Measurements from ENCODE around the gene ATN1.
A peak's percentile ranks its signal among the peaks of the same experiment; 100 is the strongest.

ATN1 gene

DNA sequence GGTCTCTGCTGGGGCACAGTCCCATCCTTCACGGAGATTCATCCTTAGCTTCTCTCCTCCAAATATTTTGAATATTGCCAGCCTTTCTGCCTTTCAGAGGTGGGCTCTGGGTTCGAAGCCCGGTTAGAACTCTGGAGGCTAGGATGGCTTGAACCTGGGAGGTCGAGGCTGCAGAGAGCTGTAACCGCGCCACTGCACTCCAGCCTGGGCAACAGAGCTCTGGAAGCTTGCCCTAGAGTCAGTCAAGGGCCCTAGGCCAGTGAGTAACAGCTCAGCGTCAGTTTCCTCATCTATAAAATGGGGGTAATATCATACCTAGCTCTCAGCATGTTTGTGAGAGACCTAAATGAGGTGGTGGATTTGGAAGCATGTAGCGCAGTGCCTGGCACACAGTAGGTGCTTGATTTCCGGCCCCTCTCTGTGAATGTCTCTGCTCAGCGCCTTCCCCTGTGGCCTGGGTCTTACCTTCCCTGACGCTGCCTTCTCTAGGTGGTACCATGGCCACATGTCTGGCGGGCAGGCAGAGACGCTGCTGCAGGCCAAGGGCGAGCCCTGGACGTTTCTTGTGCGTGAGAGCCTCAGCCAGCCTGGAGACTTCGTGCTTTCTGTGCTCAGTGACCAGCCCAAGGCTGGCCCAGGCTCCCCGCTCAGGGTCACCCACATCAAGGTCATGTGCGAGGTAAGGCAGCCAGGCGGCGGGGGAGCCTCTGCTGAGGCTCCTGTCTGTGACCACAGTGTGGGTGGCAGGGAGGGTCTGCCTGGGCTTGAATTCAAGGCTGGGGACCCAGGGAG lies 26.8 kb downstream of the ATN1 start:
- TF ChIP-seq, protein P1, sequence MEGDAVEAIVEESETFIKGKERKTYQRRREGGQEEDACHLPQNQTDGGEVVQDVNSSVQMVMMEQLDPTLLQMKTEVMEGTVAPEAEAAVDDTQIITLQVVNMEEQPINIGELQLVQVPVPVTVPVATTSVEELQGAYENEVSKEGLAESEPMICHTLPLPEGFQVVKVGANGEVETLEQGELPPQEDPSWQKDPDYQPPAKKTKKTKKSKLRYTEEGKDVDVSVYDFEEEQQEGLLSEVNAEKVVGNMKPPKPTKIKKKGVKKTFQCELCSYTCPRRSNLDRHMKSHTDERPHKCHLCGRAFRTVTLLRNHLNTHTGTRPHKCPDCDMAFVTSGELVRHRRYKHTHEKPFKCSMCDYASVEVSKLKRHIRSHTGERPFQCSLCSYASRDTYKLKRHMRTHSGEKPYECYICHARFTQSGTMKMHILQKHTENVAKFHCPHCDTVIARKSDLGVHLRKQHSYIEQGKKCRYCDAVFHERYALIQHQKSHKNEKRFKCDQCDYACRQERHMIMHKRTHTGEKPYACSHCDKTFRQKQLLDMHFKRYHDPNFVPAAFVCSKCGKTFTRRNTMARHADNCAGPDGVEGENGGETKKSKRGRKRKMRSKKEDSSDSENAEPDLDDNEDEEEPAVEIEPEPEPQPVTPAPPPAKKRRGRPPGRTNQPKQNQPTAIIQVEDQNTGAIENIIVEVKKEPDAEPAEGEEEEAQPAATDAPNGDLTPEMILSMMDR (IDR thresholded peaks at IDR 0.05), result no peak
- H3K4me3 ChIP-seq, result no peak overlapping the region
- peak overlapping the region in 1 of 2 donors; percentile 83 for H3K27ac ChIP-seq
- DNase-seq (ENCODE audit: low spot score), result no peak

DNA sequence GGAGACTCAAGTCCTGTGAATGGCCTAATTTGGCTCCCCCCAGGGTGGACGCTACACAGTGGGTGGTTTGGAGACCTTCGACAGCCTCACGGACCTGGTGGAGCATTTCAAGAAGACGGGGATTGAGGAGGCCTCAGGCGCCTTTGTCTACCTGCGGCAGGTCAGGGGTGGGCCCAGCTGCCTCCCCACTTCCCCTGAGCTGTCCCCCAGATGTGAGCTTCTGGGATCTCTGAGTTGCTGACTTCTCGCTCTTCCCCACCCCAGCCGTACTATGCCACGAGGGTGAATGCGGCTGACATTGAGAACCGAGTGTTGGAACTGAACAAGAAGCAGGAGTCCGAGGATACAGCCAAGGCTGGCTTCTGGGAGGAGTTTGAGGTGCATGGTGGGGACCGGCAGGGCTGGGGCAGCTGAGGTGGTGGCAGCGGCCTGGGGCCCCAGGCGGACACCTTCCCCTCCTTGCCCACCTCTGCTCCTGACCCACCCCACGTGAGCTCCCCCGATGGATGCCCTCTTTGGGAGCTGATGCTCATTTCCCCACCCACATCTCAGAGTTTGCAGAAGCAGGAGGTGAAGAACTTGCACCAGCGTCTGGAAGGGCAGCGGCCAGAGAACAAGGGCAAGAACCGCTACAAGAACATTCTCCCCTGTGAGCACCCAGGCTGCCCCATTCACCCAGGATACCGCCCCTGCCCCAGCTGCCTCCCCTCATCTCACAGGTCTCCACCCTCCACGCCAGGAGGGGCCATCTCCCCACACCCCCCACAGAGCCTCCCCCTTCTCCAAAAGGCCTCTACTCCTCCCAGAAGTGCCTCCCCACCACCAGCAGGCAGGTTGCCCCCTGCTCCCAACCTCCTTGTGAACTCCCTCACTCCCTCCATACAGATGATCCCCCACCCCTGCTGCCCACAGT lies 27.6 kb downstream of the ATN1 start:
- no peak for DNase-seq (ENCODE audit: low spot score)
- H3K4me3 ChIP-seq, result no peak overlapping the region
- TF ChIP-seq, protein P1 (IDR thresholded peaks at IDR 0.05), result no peak
- H3K27ac ChIP-seq, result no peak overlapping the region

DNA sequence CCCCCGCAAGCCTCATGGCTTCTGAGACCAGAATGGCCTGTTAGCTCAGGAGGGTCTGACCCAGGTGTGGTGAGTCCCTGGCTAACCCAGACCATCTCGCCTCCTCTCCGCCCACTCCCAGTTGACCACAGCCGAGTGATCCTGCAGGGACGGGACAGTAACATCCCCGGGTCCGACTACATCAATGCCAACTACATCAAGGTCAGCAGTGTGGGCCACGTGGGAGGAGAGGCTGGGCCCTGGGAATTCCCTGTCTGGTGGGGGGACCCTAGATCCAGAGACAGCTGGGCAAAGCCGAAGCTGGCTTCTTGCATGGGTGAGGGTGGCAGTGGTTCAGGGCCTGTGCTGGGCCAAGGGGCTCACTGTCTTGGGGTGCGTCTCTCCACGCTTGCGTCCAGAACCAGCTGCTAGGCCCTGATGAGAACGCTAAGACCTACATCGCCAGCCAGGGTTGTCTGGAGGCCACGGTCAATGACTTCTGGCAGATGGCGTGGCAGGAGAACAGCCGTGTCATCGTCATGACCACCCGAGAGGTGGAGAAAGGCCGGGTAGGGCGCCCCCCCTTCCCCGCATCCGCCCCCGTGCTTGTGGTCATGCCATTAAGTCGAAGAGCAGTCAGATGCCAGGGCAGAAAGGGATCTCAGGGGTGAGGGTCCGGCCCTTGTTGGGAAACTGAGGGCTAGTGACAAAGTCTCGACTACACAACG lies 28.4 kb downstream of the ATN1 start:
- TF ChIP-seq, protein P1 (IDR thresholded peaks at IDR 0.05), result no peak
- Histone ChIP-seq H3K4me3 (no peak overlapping the region), H3K27ac (no peak overlapping the region)
- no peak for DNase-seq (ENCODE audit: low spot score)

DNA sequence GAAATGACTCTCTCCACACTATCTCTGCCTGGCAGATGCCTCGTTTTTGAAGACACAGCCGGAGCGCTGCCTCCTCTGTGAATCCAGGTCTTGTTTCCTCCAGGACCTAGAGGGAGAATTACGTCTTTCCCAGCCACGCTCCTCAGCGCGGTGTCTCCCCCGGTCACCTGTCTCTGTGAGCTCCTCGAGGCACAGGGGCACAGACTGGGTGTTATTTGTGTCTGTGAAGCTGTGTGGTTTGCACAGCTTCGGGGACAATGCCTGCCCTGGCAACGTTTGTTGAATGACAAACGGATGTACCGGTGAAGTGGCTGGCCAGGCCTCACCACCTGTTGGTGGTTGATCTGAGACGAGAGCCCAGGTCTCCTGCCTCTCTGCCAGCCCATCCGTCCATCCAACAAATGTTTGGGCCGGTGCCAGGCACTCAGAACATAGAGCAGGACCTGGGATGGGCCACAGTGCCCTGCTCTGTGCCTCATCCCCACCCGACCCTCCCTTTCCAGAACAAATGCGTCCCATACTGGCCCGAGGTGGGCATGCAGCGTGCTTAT lies 29.5 kb downstream of the ATN1 start:
- TF ChIP-seq, protein P1 (IDR thresholded peaks at IDR 0.05), result no peak
- Histone ChIP-seq H3K4me3 (no peak overlapping the region), H3K27ac (no peak overlapping the region)
- no peak for DNase-seq (ENCODE audit: low spot score)

DNA sequence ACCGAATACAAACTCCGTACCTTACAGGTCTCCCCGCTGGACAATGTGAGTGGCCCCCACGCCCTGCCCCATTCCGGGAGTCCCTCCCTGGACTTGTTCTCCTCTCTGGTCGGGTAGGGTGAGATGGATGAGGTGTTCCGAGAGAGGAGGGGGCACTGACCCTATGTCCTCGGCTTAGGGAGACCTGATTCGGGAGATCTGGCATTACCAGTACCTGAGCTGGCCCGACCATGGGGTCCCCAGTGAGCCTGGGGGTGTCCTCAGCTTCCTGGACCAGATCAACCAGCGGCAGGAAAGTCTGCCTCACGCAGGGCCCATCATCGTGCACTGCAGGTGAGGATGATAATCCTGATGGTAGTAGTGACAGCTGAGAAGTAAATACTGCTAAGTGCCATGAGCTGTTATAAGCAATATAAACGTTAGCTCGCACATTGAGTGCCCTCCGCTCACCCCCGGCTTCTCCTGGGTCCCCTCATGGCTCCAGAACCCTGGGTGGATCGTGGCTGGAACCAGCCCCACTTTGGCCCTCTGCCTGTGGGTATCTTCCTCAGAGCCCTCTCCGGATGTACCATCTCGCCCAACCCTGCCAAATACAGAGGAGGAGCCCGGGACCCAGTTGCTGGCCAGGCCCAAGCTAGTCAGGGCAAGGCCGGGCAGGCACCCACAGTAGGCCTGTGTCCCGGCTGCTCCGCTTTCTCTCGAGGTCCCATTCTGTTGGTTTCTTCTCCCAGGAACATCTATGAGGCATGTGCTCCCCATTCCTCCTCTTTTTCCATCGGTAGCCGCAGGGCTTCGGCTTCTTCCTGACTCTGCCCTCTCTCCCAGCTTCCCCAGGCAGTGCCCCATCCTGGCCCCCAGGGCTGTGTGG lies 30.2 kb downstream of the ATN1 start:
- TF ChIP-seq, protein P1 (IDR thresholded peaks at IDR 0.05), result no peak
- H3K4me3 ChIP-seq, result no peak overlapping the region
- DNase-seq (ENCODE audit: low spot score), result no peak
- no peak overlapping the region for H3K27ac ChIP-seq

DNA sequence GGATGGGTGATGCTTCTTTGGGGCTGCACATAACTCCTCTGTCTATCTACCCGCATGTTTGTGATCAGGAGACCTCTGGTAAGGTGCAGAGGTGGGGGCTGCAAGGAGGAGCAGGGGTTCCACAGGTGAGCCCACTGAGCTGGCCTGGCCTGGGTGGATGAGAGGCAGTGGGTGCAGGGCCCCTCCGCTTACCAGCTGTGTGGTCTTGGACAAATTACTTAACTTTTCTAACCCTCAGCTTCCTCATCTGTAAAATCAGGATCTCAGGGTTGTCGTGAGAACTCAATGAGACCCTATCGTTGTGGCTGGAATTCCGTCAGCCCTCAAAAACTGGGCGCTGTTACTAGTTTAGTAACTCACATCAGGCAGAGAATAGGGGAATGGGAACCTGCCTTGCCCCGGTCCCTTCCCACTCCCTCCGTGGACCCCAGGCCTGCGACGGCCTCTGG lies 30.9 kb downstream of the ATN1 start:
- DNase-seq (ENCODE audit: low spot score), result peak; percentile 72
- TF ChIP-seq, protein P1 (IDR thresholded peaks at IDR 0.05), result no peak
- H3K4me3 ChIP-seq, result peak overlapping the region; percentile 7
- H3K27ac ChIP-seq, result peak overlapping the region in 1 of 2 donors; percentile 59

Measured in coronary artery (tissue), 2 donors.